ENCODE results near the gene TIMP1.

TIMP1 gene

DNA sequence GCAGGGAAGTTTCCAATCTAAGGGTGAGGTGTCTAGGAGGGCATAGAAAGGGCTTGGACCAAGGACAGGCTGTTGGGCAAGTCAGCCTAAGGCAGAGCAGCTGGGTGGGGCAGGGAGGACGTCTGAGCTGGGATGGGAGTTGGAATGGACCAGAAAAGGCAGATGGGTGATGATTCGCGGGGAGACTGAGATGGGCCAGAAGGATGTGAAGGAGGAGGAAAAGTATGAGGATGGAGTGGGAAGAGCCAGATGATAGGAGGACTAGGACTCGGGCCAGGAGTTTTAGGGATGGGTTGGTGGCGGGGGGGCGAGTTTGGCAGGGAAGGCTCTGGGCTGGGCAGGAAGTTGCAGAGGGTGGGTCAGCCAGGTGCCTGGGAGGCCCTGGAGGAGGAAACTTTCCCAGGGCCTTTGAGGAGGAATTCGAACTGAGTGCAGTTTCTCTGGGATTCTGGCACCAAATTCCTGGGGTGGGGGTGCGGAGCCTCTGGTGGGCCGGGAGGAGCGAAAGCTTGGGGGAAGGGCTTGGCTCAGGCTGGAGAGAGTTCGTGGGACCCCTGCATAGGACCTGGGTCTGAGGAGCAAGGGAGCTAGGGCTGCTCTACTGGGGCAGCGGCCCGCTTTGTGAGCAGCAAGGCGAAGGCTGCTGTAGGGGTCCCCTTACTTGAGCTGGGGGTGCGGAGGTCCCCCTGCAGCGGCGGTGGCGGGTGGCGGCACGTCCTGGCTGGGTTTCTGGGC lies 8.7 kb upstream of the TIMP1 start:
- DNase-seq (ENCODE audit: low read depth) = no peak
- H3K4me3 ChIP-seq (ENCODE audit: low read depth, low read length) = no peak overlapping the region
- TF ChIP-seq, protein P1, sequence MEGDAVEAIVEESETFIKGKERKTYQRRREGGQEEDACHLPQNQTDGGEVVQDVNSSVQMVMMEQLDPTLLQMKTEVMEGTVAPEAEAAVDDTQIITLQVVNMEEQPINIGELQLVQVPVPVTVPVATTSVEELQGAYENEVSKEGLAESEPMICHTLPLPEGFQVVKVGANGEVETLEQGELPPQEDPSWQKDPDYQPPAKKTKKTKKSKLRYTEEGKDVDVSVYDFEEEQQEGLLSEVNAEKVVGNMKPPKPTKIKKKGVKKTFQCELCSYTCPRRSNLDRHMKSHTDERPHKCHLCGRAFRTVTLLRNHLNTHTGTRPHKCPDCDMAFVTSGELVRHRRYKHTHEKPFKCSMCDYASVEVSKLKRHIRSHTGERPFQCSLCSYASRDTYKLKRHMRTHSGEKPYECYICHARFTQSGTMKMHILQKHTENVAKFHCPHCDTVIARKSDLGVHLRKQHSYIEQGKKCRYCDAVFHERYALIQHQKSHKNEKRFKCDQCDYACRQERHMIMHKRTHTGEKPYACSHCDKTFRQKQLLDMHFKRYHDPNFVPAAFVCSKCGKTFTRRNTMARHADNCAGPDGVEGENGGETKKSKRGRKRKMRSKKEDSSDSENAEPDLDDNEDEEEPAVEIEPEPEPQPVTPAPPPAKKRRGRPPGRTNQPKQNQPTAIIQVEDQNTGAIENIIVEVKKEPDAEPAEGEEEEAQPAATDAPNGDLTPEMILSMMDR (IDR thresholded peaks at IDR 0.05; ENCODE audit: insufficient read depth, low read depth, low read length, missing control alignments) = no peak

DNA sequence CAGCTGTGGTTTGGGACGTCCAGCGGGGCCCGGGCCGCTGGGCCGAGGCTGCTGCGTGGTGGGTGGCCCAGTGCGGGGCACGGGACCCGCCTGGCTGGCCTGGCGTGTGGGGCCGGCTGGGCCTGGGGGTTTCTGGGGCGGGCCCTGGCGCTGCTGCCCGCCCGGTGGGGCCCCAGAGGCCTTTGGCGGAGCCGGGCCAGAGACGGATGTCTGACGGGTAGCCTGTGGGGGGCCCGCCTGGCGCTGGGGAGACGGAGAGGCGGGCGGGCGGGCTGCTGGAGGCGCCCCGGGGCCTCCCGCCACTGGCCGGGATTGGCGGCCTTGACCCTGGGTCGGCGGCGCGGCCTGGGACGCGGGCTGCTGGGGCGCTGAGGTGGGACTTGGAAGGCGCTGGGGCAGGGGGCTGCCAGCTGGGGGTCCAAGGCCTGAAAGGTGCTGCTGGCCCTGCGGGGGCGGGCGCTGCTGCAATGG lies 8.1 kb upstream of the TIMP1 start:
- no peak for DNase-seq (ENCODE audit: low read depth)
- TF ChIP-seq, protein P1 (IDR thresholded peaks at IDR 0.05; ENCODE audit: insufficient read depth, low read depth, low read length, missing control alignments) = no peak
- no peak overlapping the region for H3K4me3 ChIP-seq (ENCODE audit: low read depth, low read length)

DNA sequence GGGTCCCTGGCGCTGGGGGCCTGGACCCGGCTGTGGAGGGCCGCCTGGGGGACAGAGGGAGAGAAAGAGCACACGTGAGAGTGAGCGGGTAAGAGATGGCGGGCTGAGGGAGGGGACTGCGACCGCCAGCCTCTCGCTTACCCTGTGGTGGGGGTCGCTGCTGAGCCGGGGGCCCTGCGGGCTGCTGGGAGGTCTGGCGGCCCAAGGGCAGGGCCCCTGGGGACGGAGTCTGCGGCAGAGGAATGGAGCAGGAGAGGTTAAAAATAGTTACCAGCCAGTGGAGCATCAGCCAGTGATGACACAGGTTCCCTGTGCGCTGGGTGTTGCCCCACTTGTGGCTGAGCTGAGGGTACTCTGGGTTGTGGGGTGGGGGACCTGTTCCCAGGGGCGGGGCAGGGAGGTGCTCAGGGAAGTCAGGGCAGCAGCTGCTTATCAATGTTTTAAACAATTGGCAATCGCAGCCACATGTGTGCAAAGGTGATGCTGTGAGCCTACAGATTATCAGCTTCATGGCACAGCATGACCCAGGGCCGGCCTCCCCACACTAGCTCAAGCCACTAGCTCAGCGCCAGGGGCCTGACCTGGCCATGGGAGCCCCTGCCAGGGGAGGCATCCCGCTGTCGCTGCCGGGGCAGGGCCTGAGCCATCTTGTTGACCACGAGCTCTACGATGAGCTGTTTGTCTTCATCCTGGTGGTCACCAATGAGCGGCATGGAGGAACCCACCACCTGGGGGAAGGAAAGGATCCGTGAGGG lies 7.5 kb upstream of the TIMP1 start:
- no peak overlapping the region for H3K4me3 ChIP-seq (ENCODE audit: low read depth, low read length)
- TF ChIP-seq, protein P1 (IDR thresholded peaks at IDR 0.05; ENCODE audit: insufficient read depth, low read depth, low read length, missing control alignments) = no peak
- DNase-seq (ENCODE audit: low read depth) = no peak

DNA sequence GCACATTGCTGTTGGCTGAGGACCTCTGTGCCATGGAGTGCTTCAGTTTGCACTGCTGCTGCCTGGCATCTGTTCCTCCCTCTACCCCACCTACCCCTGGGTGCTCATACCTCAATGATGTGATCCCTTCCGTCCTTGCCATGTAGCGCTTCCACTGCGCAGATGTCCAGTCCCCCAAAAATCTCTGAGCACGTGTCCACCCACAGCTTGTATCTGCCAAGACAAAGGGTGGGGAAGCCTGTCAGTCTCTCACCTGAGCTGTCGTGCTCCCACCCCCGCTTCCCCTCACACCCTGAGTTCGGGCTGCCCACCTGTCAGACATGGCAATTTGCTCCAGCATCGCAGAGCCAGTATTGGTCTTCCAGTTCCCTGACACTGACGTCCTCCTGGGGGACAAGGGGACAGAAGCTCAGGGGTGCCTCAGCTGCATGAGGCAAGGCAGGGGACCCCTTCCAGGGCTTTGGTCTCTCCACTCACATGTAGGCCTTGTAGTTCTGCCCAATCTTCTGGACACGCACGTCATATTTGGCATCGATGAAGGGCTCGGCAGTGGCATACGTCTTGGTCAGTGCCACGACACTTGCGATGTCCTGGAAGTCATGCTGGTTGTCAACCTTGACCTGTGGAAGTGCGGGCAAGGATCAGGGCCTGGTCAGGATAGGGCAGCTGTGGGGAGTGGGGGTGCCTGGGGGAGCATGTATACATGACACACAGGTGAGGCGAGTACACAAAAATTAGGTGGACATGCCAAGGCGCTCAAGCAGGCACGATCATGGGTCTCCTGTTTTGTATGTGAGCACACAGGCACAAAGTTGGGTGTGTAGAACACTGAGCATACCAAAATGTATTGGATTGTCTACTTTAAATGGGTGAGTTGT lies 6.0 kb upstream of the TIMP1 start:
- no peak for DNase-seq (ENCODE audit: low read depth)
- H3K4me3 ChIP-seq (ENCODE audit: low read depth, low read length) = no peak overlapping the region
- TF ChIP-seq, protein P1 (IDR thresholded peaks at IDR 0.05; ENCODE audit: insufficient read depth, low read depth, low read length, missing control alignments) = no peak

DNA sequence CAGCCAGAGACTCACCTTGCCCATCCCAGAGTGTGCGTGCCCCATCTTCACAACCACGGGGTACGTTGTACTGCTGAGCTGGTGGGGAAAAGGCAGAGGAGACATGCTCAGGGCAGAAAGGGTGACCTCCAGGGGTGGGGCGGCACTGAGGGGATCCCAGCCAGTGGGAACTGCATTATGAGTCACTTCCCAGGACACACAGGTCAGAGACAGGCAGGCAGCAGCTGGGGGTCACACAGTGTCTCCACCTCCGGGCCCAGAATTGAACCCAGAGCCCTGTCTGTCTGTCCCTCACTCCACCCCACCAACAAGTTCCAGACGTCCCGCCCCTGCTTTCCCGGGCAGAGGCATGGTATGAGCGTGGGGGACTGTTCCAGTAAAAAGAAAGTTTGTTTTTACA lies 4.8 kb upstream of the TIMP1 start:
- DNase-seq (ENCODE audit: low read depth) = no peak
- TF ChIP-seq, protein P1 (IDR thresholded peaks at IDR 0.05; ENCODE audit: insufficient read depth, low read depth, low read length, missing control alignments) = no peak

DNA sequence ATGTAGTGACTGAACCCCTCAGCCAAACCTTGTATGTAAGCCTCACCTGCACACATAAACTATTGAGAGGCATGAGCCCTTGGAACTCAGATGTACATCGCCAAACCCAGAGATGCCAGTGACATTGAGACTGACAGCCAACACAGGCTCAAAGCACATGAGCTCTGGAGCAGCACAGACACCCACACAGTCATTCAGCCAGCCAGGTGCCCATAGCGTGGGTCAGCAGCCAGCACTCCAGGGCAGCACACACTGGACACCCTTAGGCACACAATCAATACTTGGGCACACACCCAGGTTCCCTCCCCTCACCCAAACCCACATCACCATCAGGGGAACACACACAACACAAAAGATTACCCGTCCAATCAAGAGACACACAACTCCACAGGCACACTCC lies 4.3 kb upstream of the TIMP1 start:
- TF ChIP-seq, protein P1 (IDR thresholded peaks at IDR 0.05; ENCODE audit: insufficient read depth, low read depth, low read length, missing control alignments) = no peak
- DNase-seq (ENCODE audit: low read depth) = no peak
- no peak overlapping the region for H3K4me3 ChIP-seq (ENCODE audit: low read depth, low read length)

More for the DNA sequence above, 4.8 kb upstream of the TIMP1 start:
- H3K4me3 ChIP-seq (ENCODE audit: low read depth, low read length) = no peak overlapping the region
